Gastroesophageal sphincter (tissue), 3 donors: ENCODE data around the gene XYLT2.

Experiments
- POLR2A ChIP-seq, 2 donors: fragments of 450-650 bp; IDR thresholded peaks; one replicate each; pipeline ENCODE4 v1.6.1; 2017; ENCODE audit warnings: antibody characterized with exemption in 2 of 2, mild to moderate bottlenecking in 2 of 2, moderate library complexity in 1 of 2
- POLR2AphosphoS5 ChIP-seq: sonication (generic); formaldehyde crosslinking; IDR thresholded peaks from one replicate; pipeline ENCODE4 v1.6.1; 2017; ENCODE audit warnings: antibody characterized with exemption
- TF ChIP-seq, protein P1 (sequence below), 4 experiments: fragments of 200-600 bp in 2 of 4; fragments of 450-650 bp in 2 of 4; sonication (generic) in 1 of 4; IDR thresholded peaks; one replicate each; pipeline ENCODE4 v1.5.1; 2017 to 2019; ENCODE audit warnings: antibody characterized with exemption in 4 of 4, mild to moderate bottlenecking in 2 of 4, moderate library complexity in 2 of 4

DNA sequence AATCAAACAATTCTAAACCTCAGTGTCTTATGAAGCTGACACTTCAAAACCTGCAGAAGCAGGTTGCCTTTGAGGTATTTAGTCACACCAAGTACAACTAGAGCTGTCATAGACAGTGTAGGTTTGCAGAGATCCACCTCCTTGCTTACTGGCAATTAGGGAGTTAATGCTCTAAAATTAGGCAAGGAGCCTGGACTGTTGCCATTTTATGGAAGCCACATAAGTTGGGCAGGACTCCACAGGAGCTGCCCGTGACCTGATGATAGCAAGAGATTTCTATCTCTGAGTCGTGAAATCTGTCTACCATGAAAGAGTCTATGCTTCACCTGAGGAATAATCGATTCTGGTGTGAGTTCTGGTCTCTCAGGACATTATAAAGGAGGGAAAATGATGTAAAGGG lies 36.0 kb downstream of the XYLT2 start:
- TF ChIP-seq POLR2A (IDR thresholded peaks at IDR 0.05) (no peak), POLR2AphosphoS5 (no peak)
- TF ChIP-seq, protein P1, sequence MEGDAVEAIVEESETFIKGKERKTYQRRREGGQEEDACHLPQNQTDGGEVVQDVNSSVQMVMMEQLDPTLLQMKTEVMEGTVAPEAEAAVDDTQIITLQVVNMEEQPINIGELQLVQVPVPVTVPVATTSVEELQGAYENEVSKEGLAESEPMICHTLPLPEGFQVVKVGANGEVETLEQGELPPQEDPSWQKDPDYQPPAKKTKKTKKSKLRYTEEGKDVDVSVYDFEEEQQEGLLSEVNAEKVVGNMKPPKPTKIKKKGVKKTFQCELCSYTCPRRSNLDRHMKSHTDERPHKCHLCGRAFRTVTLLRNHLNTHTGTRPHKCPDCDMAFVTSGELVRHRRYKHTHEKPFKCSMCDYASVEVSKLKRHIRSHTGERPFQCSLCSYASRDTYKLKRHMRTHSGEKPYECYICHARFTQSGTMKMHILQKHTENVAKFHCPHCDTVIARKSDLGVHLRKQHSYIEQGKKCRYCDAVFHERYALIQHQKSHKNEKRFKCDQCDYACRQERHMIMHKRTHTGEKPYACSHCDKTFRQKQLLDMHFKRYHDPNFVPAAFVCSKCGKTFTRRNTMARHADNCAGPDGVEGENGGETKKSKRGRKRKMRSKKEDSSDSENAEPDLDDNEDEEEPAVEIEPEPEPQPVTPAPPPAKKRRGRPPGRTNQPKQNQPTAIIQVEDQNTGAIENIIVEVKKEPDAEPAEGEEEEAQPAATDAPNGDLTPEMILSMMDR (IDR thresholded peaks at IDR 0.05), result no peak
